Cerebellar cortex (tissue), 1 donor: ENCODE data around the gene WNT11.

Experiments used
- DNase-seq: peaks from one replicate; pipeline ENCODE4 v3.0.0-alpha.2; 2015; ENCODE audit warnings: low spot score

Gene WNT11

DNA sequence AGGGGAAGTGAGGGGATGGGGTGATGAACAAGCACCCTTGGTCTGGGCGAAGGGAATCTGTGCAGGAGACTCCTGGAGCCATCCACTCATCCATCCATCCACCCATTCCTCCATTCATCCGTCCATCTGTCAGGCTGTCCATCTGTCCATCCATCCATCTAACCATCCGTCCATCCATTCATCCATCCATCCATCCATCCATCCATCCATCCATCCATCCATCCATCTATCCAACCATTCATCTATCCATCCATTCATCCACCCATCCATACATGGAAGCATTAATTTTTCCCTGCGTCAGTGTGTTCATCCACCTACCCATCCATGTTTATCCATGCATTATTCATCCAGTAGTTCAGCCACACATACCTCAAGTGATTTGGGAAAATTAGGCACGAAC lies 32.0 kb downstream of the WNT11 start:
- DNase-seq, result no peak

DNA sequence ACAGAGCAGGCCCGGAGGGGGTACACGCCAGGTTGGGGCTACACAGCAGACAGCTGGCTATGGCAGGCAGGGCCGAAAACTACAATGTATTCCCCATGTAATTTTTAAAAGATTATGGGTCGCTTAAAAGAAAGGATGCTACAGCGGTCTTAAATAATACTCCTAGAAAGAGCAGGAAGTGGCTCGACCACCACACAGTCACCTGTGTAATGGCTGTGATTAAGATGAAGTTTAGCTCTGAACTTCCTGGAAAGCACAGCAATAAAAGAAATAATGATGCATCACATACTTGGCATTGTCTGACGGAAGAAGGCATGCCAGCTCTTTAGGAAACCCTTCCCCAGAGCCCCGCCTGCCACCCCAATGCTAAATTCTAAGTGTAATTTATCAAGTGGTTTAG lies 32.6 kb downstream of the WNT11 start:
- no peak for DNase-seq

DNA sequence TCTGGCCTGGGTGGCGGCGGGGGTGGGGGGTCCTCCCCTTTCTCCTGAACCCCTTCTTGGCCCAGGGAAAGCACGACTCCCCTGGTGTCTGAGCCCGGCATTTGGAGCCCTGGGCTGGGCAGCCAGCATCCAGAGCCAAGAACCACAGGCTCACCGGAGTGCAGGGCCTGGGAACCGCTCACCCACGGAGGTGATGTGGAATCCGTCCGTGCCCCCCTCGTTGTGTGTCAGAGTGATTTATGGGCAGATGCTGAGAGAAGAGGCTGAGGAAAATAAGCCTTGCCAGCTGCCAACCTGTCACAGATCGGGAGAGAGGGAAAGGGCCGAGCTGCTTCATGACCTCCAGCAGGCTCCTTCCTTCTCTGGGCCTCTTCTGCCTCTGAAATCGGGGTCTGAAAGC lies 33.7 kb downstream of the WNT11 start:
- DNase-seq, result no peak

DNA sequence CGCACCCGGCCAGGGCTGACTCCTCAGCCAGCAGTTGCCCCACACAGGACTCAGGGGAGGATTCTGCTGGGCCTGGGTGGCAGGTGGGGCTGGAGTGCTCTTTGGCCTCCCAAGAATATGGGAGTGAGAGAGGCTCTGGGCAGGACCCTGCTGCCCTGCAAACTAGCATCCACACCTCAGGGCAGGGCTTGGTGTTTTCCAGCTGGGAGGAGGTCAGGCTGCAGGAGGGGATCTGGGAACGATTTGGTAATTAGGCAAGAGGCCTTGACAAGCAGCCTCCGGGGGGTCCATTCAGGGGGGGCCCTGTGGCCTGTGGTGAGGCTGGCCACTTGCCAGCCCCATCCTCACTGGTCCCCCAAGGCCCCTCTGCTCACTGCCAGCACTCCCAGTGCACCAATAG lies 35.8 kb downstream of the WNT11 start:
- no peak for DNase-seq

DNA sequence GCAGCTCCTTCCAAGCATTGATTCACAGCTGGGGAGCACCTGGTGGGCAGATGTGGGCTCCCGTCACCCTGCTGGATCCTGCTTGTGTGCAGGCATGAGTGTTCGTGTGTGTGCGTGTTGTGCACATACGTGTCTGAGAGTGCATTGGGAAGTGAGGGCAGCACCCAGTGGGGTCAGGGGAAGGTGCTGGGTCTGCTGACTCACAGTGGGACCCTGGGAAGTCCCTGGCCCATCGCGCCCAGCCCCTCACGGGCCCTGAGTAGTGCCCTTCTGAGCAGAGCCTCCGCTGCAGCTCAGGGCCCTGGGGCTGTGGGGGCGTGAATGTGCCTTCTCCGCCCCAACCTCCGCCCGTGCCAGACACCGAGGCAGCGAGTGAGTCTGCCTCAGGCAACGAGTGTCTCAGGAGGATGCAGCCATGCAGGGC lies 36.8 kb downstream of the WNT11 start:
- no peak for DNase-seq

DNA sequence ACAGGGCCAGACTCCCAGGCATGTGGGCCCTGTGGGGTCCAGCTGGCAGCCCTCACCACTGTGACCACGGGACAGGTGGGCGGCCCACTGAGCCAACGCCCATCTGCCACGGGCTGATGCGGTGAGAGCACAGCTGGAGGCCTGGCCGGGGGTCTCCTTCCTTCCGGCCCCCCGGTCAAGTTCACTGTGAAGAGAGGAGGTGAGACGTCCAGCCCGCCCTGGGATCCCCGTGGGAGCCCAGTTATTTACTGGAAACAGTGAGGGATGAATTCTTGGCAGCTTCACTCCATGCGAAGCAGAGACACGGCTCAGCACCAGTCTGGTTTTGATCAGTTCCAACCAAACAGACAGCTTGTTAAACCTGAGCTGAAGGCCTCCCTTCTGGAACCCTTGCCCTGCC lies 38.7 kb downstream of the WNT11 start:
- no peak for DNase-seq

DNA sequence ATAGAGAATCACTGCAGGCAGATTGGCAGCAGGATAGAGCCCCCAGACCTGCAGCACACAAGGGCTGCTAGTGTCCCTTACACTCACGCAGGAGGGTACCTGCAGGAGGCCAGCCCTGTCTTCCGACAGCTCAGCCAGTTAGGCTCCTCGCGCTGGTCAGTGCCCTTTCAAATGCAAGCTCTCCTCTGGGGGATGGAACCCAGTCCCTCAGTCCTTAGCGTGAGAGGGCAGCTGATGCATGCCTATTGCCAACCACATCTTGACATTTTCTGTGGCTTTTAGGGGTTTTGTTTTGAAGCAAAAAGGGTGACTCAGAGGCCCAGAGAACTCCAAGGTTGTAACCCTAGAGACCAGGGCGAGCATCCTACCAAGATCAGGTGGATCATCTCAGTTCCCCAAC lies 40.0 kb downstream of the WNT11 start:
- DNase-seq, result no peak

DNA sequence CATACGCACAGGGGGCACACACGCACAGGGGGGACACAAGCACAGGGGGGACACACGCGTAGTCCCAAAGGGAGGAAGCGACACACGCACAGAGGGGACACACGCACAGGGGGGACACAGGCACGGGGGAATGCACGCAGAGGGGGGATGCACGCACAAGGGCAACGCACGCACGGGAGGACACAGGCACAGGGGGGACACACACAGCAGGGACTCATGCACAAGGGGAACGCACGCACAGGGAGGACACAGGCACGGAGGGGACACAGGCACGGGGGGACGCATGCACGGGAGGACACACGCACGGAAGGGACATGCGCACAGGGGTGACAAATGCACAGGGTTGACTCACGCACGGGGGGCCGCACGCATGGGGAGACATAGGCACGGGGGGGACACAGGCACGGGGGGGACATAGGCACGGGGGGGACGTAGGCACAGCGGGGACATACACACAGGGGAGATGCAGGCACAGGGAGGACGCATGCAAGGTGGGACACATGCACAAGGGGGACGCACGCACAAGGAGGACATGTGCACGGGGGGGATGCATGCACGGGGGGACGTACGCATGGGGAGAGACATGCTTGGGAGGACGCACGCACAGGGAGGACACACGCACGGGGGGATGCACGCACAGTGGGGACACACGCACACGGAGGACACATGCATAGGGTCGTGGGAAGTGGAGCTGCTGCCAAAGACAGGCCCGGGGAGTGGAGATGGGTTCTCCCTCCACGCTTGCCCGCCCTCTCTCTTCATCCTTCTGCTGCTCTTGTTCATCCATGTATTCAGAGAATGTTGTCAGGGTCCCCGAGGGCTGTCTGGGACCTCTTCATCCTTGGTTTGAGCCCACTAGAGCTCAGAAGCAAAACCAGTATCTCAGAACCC lies 41.2 kb downstream of the WNT11 start:
- no peak for DNase-seq

DNA sequence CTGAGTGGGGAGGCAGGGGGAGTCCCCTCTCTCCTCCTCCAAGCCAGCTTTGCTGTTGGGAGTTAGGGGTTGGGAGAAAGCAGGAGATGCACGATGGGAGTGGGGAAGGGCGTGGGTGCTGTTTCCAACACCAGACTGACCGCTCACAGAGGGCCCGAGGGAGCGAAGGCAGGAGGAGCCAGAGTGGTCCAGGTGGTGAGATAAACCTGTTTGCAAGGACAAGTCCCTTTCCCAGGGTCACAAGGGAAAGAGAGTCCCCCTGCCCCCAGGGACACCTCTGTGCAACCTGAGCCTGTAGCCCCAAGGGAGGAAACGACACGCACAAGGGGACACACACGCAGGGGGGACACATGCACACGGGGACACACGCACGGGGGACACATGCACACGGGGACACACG lies 42.2 kb downstream of the WNT11 start:
- DNase-seq, result no peak

DNA sequence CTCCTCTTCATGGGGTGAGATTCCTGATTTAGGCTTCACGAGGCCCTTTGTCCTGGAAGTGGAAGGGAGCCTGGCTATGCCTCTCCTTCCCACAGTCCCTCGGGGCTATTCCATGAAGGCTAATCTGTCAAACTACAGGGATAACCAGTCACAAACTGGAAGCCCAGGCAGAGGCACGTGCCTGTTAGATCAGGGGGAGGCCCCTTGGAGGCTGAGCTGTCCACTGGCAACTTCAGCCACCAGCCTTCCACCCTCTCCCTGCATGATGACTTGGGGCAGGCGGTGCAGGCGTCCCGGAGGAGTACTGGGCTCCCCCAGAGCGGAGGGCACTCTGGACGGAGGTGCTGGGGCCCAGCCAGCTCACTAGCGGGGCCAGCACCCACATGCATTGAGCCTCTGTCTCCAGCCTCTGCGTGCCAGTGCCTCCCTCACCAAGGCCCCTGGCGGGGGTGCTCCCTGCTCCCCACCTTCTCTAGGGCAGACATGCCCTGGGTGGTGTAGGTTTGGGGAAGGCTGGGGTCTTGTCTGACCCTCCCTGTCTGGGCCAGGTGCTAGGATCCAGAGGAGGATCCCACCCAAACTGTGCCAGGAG lies 42.9 kb downstream of the WNT11 start:
- no peak for DNase-seq

DNA sequence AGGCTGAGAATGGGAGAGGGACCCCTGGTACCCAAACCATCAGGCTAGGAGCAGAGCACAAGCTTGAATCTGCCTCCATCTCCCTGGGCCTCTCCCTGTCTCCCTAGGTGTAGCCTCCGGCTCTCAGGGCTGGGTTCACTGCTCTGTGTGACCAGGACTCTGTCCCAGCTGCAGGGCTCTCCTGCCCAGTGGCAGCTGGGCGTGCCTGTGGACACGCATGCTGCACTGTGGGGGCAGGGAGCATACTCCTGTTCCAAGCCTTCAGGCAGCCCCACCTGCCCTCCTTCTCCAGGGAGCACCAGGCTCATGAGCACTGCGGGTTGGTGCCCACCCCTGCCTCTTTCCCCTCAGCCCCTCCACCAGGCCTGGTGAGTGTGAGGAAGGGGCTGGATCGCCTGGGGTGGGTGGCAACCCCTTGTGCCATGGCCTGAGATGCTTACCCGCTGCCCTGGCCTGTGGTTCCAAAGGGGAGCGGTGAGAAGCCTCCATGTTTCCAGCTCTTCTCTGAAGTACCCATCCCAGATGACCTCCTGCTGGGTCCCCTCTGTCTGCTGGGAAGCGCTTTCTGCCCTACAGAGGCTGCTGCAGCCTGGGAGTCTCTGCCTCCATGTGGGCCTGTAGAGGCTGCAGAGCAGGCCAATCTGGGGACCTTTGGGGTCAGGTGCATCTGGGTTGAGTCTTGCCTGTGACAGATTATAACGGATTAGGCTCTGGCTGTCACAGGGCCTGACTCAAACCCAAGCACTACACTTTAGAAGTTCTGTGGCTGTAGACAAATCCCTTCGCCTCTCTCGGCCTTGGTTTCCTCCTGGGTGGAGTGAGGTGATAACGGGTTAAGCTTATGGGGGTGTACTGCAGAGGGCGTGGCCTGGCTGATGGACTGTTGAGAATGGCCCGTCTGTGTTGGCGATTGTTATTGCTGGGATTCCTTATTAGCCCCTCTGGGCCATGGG lies 43.7 kb downstream of the WNT11 start:
- no peak for DNase-seq

DNA sequence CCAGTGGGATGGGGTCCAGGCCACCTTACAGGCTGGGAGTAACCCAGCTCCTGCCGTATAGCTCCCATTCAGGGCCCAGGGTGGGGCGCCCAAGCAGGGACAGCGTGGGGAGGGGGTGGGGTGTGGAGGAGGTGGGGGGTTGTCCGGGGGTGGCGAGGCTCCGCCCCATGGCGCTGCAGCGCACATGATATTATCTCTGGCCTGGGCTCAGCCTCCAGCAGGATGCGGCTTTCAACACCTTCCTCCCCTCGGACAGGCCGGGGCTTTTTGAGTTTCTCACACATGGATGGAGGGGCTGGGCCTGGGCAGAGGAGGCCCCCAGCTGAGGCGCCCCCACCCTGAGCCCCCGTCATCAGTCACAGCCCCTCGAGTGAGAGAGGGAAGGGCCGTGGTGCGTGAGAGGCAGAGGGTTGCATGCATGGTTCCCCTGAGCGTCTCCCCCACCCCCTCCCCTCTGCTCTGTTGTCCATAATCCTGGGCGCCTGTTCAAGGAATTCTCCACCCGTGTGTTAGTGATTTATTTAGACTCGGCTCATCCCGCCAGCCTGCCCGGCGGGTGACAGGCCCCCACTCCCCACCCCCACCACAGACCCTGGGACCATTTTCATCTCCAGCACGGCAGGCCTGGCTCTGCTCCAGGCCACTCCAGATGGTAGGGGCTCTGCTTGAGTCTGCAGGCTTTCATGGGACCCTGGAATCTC lies 44.9 kb downstream of the WNT11 start:
- peak; percentile 18 for DNase-seq

DNA sequence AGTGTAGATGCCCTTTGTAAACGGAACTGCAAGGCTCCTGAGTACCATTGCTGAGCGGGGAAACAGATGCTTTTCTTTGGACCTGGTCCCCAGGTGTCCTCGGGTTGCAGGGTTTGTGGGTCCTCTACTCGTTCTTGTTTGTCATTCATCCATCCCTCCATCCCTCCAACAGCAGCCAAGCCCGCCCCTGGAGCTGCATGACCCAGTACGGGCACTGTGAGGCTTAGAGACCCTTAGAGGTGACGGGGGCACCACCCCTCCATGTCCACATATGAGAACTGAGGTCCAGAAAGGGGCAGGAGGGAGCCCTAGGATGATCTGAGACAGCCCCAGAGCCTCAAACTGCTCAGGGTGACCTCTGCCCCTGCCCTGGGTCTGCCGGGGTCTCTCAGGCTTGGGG lies 45.4 kb downstream of the WNT11 start:
- DNase-seq, result no peak

DNA sequence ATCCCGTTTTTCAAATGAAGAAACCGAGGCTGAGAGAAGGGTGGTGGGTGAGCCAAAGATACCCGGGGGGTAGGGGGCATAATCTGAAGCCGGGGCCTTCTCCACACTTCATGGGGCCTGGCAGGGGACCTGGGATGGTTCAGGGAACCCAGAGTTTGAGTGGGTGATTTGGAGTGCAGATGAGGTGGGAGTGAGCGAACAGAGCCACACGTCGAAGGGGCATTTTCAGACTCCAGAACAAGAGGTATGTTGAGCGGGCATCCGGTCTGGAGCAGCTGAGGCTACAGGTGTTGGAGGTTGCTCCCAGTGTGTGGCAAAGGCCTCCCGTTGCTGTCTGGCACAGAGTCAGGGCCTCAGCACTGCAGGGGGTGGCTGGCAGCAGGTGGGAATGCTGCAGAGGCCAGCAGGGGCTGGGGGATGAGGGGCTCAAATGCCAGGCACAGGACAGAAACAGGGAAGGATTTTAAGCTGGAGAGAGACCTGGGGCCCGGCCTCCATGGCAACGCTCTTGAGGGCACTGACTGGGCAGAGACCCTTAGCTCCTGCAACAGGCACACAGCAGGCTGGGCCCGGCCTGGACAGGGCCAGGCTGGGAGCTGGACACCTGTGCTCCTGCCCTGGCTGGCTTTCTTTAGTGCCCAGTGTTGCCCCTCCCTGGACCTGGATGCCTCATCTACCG lies 46.2 kb downstream of the WNT11 start:
- DNase-seq, result no peak

DNA sequence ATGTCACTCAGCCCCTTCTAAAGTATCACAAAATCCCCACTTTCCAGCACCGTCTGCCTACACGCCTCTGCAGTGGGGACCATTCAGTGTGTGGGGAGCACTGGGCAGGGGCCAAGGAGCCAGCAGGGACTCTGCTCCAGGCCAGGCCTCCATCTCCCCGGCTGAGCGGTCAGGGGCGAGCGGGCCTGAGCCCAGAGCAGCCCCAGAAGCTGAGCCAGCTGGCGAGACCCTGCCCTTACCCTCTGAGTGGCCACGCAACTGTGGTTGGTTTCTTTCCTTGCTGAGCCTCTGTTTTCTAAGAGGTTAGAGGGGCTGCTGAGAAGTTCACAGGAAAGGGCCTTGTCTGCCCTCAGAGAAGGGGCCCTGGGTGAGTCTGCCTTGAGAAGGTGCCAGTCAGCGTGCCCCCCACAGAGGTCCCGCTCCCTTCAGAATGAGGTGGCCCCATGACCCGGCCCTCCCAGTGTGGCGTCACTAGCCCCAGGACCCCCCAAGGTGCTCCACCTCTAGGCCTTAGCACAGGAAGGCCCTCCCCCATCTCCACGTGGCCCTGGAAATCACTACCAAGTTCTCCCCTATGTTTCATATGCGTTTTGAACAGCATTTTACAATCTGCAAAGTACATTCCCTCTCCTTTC lies 46.9 kb downstream of the WNT11 start:
- DNase-seq, result no peak

DNA sequence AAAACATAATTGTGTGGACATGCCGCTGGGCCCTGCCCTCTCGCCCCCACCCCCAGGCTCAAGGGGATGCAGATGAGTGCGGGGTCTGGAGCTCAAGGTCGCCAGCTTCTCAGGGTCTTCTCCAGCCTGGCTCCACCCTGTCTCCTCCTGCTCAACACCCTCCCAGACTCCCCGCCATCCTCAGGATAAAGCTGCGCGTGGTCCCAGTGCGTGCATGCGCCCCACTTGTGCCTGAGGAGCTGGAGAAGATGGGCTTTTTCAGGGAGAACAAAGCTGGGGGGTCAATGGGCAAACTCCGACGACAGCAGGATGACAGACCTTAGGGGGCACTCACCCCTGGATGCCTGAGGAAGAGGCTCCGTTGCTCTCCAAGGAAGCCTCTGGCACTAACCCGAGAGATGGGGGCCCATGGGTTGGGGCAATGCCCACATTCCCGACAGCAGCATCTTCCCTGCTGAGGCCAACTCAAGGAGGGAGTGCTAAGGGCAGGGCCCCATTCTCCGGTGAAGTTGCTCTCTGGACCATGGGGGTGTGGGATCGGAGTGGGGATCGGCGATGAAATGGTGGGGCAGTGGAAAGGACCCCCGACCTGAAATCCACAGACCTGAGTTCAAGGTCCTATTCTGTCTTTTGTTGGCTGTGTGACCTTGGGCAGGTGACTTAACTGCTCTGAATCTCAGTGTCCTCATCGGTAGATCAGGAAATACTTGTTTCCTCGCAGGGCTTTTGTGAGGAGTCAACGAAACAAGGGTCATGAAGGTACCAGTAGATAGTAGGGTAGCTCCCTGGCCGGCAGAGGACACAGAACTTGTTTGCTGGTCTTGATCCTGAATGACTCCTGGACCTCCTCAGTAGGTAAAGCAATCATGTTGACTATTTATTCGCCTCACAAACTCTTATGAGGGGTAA lies 47.7 kb downstream of the WNT11 start:
- DNase-seq, result no peak

DNA sequence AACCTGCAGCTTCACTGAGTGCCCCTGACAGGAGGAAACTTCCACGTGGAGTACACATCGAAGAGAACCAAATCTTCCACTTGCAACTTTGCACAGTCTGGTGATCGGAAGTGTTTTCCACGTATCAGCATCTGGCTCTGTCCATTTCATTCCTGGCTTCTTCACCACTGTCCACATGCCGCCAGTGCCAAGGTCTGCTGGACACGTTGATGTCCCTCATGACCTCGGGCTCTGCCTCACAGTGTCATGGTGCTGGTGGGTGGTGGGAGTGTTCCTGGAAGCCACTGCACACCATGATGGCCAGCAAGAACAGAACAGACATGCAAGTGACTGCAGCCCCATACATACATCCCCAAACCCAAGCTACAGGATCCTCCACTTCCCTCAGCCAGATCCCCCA lies 48.4 kb downstream of the WNT11 start:
- DNase-seq, result no peak

DNA sequence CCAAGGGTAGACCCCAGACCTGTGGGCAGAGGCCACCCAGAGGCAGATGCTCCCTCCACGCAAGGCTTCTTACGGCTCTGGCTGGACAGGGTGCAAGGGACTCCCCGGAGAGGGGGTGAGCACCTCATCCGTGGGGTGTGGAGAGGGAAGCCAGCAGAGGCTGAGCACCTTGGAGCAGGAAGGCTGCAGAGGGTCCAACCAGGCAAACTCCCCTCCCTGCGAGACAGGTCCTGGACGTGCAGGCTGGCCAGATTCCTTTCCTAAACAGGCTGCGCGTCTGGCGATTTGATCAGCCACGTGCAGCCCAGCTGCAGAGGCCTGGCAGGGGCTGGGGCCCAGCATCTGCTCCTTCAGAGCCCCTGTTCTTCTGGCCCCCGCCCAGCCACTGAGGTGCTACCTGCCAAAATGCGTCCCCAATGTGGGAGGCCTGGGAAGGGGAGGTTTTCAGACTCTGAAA lies 49.3 kb downstream of the WNT11 start:
- DNase-seq, result no peak

DNA sequence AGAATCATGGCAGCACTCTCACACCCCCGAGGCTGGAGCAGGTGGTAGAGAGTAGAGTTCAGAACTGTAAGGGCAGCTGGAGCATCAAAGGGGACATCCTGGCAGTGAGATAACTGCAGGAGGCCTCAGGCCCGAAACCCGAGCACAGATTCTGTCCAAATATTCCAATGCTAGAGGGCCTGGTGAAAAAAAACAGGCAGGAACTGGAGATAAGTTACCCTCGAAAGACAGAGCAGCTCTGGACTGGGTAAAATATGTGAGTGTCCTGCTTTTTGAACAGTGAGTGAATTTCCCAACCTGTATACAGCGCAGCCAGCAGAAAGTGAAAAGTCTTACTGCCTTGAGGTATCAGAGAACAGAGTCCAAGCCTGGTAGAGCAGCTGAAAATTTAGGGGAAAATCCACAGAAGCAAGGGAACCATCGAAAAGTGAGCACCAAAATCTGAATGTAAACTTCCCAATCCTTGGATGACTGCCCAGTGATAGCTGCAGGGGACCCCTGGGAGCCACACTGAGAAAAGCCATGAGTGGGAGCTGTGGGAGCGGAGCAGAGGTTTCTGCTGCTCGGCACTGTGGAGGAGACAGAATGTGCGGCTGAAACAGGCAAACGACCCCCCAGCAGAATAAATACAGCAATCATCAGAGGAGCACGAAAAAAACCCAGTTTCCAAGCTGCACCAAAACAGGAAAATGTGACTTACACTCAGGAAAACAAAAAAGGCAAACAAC lies 50.6 kb downstream of the WNT11 start:
- no peak for DNase-seq
